GM19468 (cell line): ENCODE data around the gene TNF.

ENCODE experiments used
- ATAC-seq: cut with Tn5 transposase; IDR thresholded peaks from one replicate; pipeline ENCODE4 v1.9.1; 2021; ENCODE audit warnings: mild to moderate bottlenecking, moderate library complexity, moderate number of reproducible peaks; ENCODE audit not compliant: unreplicated experiment; ENCODE audit errors: extremely low read depth

Gene TNF

DNA sequence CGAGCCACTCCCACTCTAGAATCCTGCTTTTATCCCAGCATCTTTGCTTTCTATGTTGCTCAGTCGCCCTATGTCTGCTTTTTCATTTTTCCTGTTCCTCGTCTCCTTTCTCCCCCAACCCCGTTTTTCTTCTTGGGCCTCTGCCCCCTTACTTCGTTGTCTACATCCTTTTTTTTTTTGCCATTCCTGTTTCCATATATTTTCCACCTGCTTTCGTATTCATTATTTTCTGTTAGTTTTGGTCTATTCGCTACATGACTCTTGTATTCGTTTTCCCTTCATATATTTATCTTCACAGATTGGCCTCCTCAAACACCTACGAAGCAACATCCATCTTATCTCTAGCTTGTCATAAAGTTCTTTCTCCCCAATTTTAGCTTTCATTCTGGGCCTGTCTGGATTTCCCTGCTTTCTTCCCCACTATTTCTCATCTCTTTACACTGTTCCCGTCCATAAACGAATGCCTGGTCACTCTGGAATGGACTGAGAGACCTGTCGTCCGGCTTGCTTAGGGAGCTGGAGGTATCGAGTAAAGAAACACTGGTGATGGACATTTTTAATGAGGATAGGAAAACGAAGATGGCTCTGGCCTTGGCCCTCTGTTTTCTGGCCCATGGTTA, 46.1 kb downstream of the TNF start:
- no peak for ATAC-seq

DNA sequence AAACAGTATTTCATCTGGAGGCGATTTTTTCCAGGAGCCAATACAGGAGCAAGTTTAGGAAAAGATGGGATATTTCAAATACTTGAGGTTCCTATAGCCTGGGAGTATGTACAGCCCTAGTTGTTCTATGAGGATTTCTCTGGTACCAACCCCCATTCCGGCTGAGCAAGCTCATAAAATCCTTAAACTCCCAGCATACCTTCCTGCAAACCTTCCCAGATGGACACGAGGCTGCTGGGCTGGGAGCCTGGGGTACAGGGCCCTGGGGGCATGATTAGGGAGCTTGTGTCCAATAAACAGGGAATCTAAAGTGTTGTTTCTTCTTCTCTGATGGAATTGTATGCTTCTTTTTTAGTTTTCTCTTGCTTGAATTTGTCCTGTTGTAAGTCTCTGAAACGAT, 46.6 kb downstream of the TNF start:
- no peak for ATAC-seq

DNA sequence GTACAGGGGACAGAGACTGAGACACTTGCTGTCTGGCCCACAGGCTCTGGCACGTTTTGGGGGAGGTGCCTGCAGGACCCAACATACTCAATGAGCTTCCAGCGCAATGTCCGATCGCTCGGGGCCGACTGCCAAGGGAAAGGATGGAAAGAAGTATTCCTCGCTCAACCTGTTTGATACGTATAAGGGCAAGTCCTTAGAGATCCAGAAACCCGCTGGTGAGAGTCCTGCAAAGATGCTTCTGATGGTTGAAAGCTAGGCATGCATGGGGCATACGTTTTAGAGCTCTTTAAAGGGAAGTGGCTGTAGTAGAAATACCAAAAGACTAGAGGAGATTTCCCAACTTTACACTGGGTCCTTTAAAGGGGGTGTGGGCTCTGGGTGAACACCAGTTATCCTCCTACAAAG, 47.3 kb downstream of the TNF start:
- ATAC-seq: no peak

DNA sequence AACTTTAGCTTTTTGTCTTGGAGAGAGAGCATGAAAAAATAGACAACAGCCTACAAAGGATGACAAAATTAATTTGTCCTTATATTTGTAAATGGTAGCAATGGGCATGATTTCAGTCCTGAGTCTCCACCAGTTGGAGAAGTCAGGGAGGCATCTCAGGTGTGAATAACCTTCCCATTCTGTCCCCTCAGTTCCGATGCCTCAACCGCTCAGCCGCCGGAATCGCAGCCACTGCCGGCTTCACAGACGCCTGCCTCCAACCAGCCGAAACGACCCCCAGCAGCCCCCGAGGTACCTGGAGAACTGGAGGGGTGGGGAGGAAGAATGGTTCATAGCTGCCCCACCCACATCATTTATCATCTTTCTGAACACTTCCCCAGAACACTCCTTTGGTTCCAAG, 48.7 kb downstream of the TNF start:
- no peak for ATAC-seq

DNA sequence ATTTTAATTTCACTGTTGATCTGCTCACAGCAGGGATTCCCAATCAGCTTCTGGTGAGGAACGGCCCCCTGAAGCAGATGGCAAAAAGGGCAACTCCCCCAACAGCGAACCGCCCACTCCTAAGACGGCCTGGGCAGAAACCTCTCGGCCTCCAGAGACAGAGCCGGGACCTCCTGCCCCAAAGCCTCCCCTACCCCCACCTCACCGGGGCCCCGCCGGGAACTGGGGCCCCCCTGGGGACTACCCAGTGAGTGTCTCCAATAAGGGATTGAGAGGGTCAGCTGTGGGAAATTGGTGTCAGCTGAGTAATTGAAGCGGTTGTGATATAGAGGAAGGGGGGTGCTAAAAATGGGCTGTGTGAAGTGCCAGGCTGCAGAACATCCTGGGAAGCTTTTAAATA, 51.6 kb downstream of the TNF start:
- ATAC-seq: no peak

DNA sequence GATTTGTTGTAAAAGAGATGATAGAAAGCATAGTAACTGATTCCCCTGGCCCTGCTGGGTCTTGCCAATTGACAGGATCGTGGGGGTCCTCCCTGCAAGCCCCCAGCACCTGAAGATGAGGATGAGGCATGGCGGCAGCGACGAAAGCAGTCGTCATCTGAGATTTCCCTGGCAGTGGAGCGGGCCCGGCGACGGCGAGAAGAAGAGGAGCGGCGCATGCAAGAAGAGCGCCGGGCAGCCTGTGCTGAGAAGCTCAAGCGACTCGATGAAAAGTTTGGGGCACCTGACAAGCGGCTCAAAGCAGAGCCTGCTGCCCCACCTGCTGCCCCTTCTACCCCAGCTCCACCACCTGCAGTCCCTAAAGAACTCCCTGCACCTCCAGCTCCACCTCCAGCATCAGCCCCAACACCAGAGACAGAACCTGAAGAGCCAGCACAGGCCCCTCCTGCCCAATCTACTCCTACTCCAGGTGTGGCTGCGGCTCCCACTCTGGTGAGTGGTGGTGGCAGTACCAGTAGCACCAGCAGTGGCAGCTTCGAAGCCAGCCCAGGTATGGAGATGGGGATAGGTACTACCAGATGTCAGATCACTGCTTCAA, 52.4 kb downstream of the TNF start:
- no peak for ATAC-seq
